ENCODE data around the gene ACBD4.

DNA sequence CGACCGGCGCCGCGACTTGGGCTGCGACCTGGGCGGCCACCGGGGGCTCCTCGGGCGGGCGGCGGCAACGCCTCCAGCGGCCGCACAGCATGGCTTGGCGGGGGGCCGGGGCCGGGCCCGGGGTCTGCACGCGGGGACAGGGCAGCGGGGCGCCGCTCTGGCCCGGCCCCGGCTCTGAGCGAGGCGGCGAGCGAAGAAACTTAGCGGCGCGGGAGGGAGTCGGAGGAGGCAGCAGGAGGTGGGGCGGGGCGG is 3.2 kb upstream of the ACBD4 start, which contains the start of gene PLCD3:
- TF ChIP-seq, protein P1, sequence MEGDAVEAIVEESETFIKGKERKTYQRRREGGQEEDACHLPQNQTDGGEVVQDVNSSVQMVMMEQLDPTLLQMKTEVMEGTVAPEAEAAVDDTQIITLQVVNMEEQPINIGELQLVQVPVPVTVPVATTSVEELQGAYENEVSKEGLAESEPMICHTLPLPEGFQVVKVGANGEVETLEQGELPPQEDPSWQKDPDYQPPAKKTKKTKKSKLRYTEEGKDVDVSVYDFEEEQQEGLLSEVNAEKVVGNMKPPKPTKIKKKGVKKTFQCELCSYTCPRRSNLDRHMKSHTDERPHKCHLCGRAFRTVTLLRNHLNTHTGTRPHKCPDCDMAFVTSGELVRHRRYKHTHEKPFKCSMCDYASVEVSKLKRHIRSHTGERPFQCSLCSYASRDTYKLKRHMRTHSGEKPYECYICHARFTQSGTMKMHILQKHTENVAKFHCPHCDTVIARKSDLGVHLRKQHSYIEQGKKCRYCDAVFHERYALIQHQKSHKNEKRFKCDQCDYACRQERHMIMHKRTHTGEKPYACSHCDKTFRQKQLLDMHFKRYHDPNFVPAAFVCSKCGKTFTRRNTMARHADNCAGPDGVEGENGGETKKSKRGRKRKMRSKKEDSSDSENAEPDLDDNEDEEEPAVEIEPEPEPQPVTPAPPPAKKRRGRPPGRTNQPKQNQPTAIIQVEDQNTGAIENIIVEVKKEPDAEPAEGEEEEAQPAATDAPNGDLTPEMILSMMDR (IDR thresholded peaks at IDR 0.05; ENCODE audit: low read length) = no peak
- no peak for TF ChIP-seq EZH2 (IDR thresholded peaks at IDR 0.05; ENCODE audit: borderline replicate concordance, low read length)
